Lower leg skin (tissue), 4 donors: ENCODE results near the gene ANXA4. TPM values are rescaled to one million over a fixed set of nuclear protein-coding genes. Genes with fewer than 3 reads are reported as not detected.

Experiments used
- DNase-seq, 2 donors: peaks; one replicate each; pipeline ENCODE4 v3.0.0-alpha.2; 2019; ENCODE audit warnings: low spot score in 2 of 2
- H3K4me3 ChIP-seq: fragments of 200-600 bp; sonication (generic); 2 replicates; pipeline ENCODE4 v1.5.1; 2017; ENCODE audit warnings: mild to moderate bottlenecking, low read depth; ENCODE audit not compliant: poor library complexity, severe bottlenecking
- POLR2A ChIP-seq, 2 donors: fragments of 450-650 bp; IDR thresholded peaks; one replicate each; pipeline ENCODE4 v1.6.1; 2016 to 2017; ENCODE audit warnings: antibody characterized with exemption in 2 of 2, mild to moderate bottlenecking in 1 of 2, moderate library complexity in 1 of 2
- WGBS, 2 donors: methylation state at CpG; one replicate each; pipeline ENCODE4 v1.1.5; 2018; 5-methylcytosine and 5-hydroxymethylcytosine counted together
- intact Hi-C: fragments of 100-400 bp; cut with DNase I; formaldehyde crosslinking; loops from one replicate; pipeline ENCODE4 v1.15.0; 2023; ENCODE audit warnings: low total_unique reads
- total RNA-seq, 4 donors: library from RNA; depleted of rRNA; stranded (reverse); fragments of >200 nt; gene quantifications; one replicate each; pipeline ENCODE4 v1.1.0, GENCODE V29; 2016
- TF ChIP-seq, protein P1 (sequence below), 3 donors: fragments of 450-650 bp; IDR thresholded peaks; one replicate each; pipeline ENCODE4 v1.5.1; 2016; ENCODE audit warnings: antibody characterized with exemption in 3 of 3, mild to moderate bottlenecking in 3 of 3, moderate library complexity in 2 of 3

Gene ANXA4
- total RNA-seq, 4 donors from 2014 or later, result 60.2 to 107 (median 64.9) TPM

GRCh38 chr2:69811591-69811990 is 69.7 kb downstream of the ANXA4 start:
- 93 to 94% methylated on average over 3 of the region's 3 CpGs for WGBS, 2 donors
- intact Hi-C loops, result loop anchor here (5.0 kb wide), 1 partner anchor 89 kb away; no protein-coding TSS in a partner anchor
- no peak for TF ChIP-seq POLR2A (IDR thresholded peaks at IDR 0.05)
- TF ChIP-seq, protein P1, sequence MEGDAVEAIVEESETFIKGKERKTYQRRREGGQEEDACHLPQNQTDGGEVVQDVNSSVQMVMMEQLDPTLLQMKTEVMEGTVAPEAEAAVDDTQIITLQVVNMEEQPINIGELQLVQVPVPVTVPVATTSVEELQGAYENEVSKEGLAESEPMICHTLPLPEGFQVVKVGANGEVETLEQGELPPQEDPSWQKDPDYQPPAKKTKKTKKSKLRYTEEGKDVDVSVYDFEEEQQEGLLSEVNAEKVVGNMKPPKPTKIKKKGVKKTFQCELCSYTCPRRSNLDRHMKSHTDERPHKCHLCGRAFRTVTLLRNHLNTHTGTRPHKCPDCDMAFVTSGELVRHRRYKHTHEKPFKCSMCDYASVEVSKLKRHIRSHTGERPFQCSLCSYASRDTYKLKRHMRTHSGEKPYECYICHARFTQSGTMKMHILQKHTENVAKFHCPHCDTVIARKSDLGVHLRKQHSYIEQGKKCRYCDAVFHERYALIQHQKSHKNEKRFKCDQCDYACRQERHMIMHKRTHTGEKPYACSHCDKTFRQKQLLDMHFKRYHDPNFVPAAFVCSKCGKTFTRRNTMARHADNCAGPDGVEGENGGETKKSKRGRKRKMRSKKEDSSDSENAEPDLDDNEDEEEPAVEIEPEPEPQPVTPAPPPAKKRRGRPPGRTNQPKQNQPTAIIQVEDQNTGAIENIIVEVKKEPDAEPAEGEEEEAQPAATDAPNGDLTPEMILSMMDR (IDR thresholded peaks at IDR 0.05), result no peak
- no peak overlapping the region for H3K4me3 ChIP-seq
- DNase-seq, result no peak

DNA sequence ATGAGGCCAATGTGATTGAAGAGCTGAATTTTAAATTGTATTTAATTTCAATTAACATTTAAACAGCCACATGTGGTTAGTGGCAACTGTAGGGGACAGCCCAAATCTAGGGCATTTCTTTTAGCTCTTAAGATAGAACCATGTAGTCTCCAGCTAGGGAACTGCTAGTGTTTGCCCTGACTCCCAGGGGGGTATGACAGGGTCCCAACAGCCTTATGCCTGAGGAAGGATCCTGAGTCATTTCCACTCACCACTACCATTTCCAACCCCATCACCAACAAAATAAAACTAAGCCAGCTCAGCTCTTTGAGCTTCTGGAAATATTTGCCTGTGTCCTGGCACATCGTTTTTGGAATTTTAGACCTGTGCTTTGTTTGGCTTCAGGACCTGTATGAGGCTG is 73.8 kb downstream of the ANXA4 start:
- H3K4me3 ChIP-seq, result no peak overlapping the region
- no peak for DNase-seq
- 48 to 64% methylated on average over 1 of the region's 1 CpG for WGBS, 2 donors
- TF ChIP-seq, protein P1 (IDR thresholded peaks at IDR 0.05), result no peak
- TF ChIP-seq POLR2A (IDR thresholded peaks at IDR 0.05), result no peak
- intact Hi-C loops, result loop anchor here (5.0 kb wide), 1 partner anchor 73 kb away; the partner anchor contains the start of gene ANXA4

- WGBS, 2 donors, result 19 to 21% methylated on average over 3 of the region's 3 CpGs
- TF ChIP-seq, protein P1 (IDR thresholded peaks at IDR 0.05), result peak in 1 of 3 donors; percentile 96
- TF ChIP-seq POLR2A (IDR thresholded peaks at IDR 0.05), result no peak
- peak; percentile 92 for DNase-seq
- intact Hi-C loops, result loop anchor here (5.0 kb wide), 1 partner anchor 75 kb away; the partner anchor contains the start of gene ANXA4
- no peak overlapping the region for H3K4me3 ChIP-seq
Measured at GRCh38 chr2:69816923-69817542, 75.1 kb downstream of the ANXA4 start.

DNA sequence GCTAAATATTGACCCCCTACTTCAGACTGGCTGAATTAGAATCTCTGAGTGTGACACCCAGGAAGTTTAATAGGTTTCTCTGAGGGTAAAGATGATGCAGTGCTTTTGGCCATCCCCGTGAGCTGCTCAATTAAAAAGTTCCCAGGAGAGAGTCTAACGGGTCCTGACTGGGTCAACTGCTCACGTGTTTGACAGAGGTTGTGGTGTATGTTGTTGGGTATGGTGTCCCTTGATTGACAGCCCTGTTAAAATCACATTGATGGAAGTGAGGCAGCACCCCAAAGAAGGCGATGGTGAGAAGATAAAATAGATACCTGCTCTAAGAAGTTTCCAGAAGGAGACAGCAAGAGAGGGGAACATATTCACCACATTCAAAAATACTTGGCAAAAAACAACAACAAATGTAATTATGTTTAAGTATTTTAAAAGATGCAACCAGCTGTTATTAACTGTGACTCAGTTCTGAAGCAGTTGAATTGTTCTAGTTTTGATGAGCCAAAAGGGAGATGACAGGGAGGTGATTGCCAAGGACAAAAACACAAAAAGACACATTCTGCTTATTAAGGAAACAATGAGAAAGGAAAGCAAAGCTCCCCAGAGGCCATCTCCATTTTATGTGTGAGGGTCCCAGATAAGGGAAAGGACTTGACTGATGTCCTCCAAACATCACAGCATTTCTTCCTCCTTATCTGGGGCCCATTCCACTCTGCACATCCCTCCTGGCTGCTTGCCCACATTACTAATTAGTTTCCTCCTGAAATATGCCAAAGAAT is 76.0 kb downstream of the ANXA4 start:
- WGBS, 2 donors, result 66% methylated on average over 4 of the region's 4 CpGs
- no peak overlapping the region for H3K4me3 ChIP-seq
- intact Hi-C loops, result loop anchor here (5.0 kb wide), 1 partner anchor 76 kb away; the partner anchor contains the start of gene ANXA4
- no peak for DNase-seq
- TF ChIP-seq POLR2A (IDR thresholded peaks at IDR 0.05), result no peak
- TF ChIP-seq, protein P1 (IDR thresholded peaks at IDR 0.05), result no peak

DNA sequence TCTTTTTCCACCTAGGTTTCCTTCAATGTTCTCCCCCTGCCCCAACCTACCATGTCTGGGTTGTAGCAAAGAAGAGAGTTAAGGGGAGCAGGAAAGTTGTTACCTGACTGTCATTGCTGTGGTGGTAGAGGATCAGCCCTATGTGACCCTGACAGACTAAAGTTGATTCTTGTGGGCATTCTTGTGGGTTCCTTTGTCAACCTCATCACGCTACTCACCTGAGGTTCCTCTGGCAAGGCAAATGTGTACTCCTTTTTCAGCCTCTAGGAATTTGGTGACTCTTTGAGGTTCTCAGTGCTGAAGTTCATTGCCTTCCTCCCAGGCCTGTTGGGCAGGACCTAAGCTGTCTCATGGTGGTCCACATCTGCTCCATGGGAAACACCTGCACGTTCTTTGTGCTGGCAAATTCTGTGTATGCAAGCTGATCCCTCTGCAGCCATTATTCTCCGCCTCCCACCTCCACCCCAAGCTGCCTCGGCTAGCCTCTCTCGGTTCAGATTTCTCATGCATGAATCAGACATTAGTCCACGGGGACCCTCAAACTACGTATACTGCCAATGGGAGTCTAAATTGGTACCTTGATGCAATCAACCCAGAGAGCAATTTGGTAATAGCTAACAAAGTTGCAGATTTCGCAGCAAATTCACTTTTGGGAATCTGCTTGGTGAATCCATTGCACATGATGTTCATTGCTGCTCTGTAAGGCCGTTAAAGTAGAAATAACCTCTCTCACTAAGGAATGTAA is 86.0 kb downstream of the ANXA4 start:
- H3K4me3 ChIP-seq, result no peak overlapping the region
- intact Hi-C loops, result no loop called here
- DNase-seq, result peak in 1 of 2 donors; percentile 27
- 77 to 78% methylated on average over 9 of the region's 9 CpGs for WGBS, 2 donors
- TF ChIP-seq, protein P1 (IDR thresholded peaks at IDR 0.05), result no peak
- no peak for TF ChIP-seq POLR2A (IDR thresholded peaks at IDR 0.05)
